Heart right ventricle (tissue), 16 donors: ENCODE results near the gene WFDC1. TPM values are rescaled to one million over a fixed set of nuclear protein-coding genes. Genes with fewer than 3 reads are reported as not detected.
"Not testable (repeated sequence)": the region's sequence is repeated elsewhere in the genome, so short reads cannot be mapped to it uniquely, and the experiment has no call there.

Experiments
- ATAC-seq, 8 donors: fragments of 200-7000 bp; cut with Tn5 transposase; one replicate each; pipeline ENCODE4 v1.9.1; 2020; ENCODE audit warnings: mild to moderate bottlenecking in 8 of 8, moderate library complexity in 8 of 8, moderate number of reproducible peaks in 1 of 8
- DNase-seq, 2 donors: peaks; one replicate each; pipeline ENCODE4 v3.0.0-alpha.2; 2020
- H3K27ac ChIP-seq, 10 donors: fragments of 200-600 bp; sonication (generic) in 2 of 10; one replicate each; pipeline versions ENCODE4 v1.5.0 to v1.8.0; 2020 to 2022; ENCODE audit warnings: mild to moderate bottlenecking in 3 of 10
- H3K27me3 ChIP-seq, 7 donors: fragments of 200-600 bp; one replicate each; pipeline ENCODE4 v1.8.0; 2021 to 2022; ENCODE audit warnings: mild to moderate bottlenecking in 2 of 7
- H3K36me3 ChIP-seq, 9 donors: fragments of 200-600 bp; sonication (generic) in 1 of 9; one replicate each; pipeline versions ENCODE4 v1.5.0 to v1.8.0; 2020 to 2022; ENCODE audit warnings: mild to moderate bottlenecking in 2 of 9
- H3K4me1 ChIP-seq, 9 donors: fragments of 200-600 bp; sonication (generic) in 1 of 9; one replicate each; pipeline versions ENCODE4 v1.5.0 to v1.8.0; 2020 to 2022; ENCODE audit warnings: mild to moderate bottlenecking in 4 of 9
- H3K4me3 ChIP-seq, 10 donors: fragments of 200-600 bp; sonication (generic) in 2 of 10; one replicate each; pipeline versions ENCODE4 v1.5.0 to v1.8.0; 2020 to 2022; ENCODE audit warnings: mild to moderate bottlenecking in 7 of 10, moderate library complexity in 2 of 10
- H3K9me3 ChIP-seq, 11 donors: fragments of 200-600 bp in 10 of 11; sonication (generic) in 2 of 11; one replicate each; pipeline versions ENCODE4 v1.5.0 to v1.8.0; 2013 to 2022; ENCODE audit warnings: mild to moderate bottlenecking in 2 of 11, control low read depth in 1 of 11, moderate library complexity in 1 of 11
- WGBS, 2 donors: extraction: QIAGEN DNeasy Blood & Tissue Kit; methylation state at CpG; one replicate each; pipeline ENCODE4 v1.1.7; 2013; ENCODE audit warnings: inconsistent platforms in 1 of 2; 5-methylcytosine and 5-hydroxymethylcytosine counted together
- intact Hi-C, 10 donors: fragments of 100-400 bp; cut with DNase I; formaldehyde crosslinking; loops; one replicate each; pipeline versions ENCODE4 v1.11.1 to v1.14.2; 2022
- polyA plus RNA-seq, 2 donors: library from polyadenylated mRNA; stranded (reverse); fragments of 200-250 nt; gene quantifications; one replicate each; pipeline ENCODE4 v1.2.3, GENCODE V29; 2013
- total RNA-seq, 10 donors: library from RNA; stranded (reverse); fragmentation: NEBNext Ultra II Directional in 3 of 10; extraction: Animal tissue kit (Norgen Biotek cat#: 25700) in 3 of 10; gene quantifications; one replicate each; pipeline versions ENCODE4 v1.2.1 to v1.2.4, GENCODE V29; 2021 to 2023
- TF ChIP-seq, protein P1 (sequence below), 9 donors: fragments of 200-600 bp; sonication (generic) in 2 of 9; IDR thresholded peaks; one replicate each; pipeline versions ENCODE4 v1.5.0 to v1.8.0; 2021 to 2022; ENCODE audit warnings: antibody characterized with exemption in 9 of 9, mild to moderate bottlenecking in 5 of 9, moderate library complexity in 1 of 9
- donor health status: Arrhythmogenic right ventricular cardiomyopathy.
- donor health status: ischemic (EF 13 %, LVEDD 7.1; RV severe dilation, severe dysfunction).
- donor health status: healthy with polysubstance abuse.
- donor health status: DM: no; HTN: yes; CAD: no.
- donor health status: DM: no; HTN: no; CAD: no.
- donor health status: ischemic (EF 25% LVEDD 6.9; RV normal size, moderate dysfunction).
- donor health status: ischemic (EF 25% LVEDD 5.7; RV mildly dilated, moderate dysfunction).
- donor health status: healthy.
- donor health status: DM: yes; HTN: yes; CAD: no.
- donor health status: Ischemic cardiomyopathy.
- donor health status: ischemic (EF 35%, LVEDD 5.7; RV mildly dilated, moderate dysfunction).
- donor health status: nonischemic (EF 11% LVEDD 7.7; RV severe dilation, severe dysfunction).
- donor health status: DM: yes; HTN: yes; CAD: no.
- donor health status: PGD.
- donor health status: ischemic (EF 29% LVEDD 5.4; RV normal size, mild dysfunction).
- donor health status: nonischemic (EF 23%, LVEDD 6.1; RV moderate dilation, normal function).

Gene WFDC1
- total and polyA plus RNA-seq, 12 donors, result 0.55 to 5.7 (median 1.1) TPM

DNA sequence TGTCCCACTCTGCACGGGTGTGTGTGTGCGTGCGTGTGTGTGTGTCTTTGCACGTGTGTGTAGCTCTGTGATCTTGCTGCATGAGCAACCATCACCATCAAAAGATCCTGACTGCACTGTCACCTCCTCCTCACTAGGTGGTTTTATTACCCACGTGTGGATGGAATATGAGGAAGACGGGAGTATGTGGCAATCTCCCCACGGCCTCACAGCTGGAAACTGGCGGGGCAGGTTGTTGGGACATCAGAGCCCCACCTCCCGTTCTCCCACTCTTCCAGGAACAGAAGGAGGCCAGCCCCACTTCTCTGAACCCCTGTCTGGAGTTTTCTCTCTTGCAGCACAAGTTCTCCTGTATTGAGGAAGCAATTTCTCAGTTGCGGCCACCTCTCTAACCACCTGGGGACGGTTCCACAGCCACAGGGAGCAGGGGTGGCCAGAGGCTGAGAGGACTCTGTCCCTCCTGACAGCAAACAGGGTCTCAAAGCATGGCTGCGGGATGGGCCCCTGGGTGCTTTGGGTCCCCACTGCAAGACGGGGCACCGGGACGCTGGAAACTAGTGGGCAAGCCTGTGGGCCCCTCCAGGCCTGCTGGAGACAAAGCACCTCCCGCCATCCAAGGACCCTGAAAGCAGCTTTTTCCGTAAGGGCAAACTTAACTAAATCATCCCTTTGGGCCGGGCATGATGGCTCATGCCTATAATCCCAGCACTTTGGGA, 45.8 kb downstream of the WFDC1 start:
- 70 to 81% methylated on average over 18 of the region's 18 CpGs for WGBS, 2 donors
- intact Hi-C loops, result no loop called here
- Histone ChIP-seq H3K4me1 (no peaks in the 10 kb centered on the region), H3K9me3 (peaks cover 0 to 28% (median 6%) of the 10 kb centered on the region in 11 donors), H3K36me3 (no peaks in the 10 kb centered on the region), H3K4me3 (no peak overlapping the region), H3K27ac (no peak overlapping the region), H3K27me3 (peaks cover 0 to 3% (median 0%) of the 10 kb centered on the region in 7 donors)
- TF ChIP-seq, protein P1, sequence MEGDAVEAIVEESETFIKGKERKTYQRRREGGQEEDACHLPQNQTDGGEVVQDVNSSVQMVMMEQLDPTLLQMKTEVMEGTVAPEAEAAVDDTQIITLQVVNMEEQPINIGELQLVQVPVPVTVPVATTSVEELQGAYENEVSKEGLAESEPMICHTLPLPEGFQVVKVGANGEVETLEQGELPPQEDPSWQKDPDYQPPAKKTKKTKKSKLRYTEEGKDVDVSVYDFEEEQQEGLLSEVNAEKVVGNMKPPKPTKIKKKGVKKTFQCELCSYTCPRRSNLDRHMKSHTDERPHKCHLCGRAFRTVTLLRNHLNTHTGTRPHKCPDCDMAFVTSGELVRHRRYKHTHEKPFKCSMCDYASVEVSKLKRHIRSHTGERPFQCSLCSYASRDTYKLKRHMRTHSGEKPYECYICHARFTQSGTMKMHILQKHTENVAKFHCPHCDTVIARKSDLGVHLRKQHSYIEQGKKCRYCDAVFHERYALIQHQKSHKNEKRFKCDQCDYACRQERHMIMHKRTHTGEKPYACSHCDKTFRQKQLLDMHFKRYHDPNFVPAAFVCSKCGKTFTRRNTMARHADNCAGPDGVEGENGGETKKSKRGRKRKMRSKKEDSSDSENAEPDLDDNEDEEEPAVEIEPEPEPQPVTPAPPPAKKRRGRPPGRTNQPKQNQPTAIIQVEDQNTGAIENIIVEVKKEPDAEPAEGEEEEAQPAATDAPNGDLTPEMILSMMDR (IDR thresholded peaks at IDR 0.05), result no peak
- no peak for ATAC-seq
- no peak for DNase-seq

DNA sequence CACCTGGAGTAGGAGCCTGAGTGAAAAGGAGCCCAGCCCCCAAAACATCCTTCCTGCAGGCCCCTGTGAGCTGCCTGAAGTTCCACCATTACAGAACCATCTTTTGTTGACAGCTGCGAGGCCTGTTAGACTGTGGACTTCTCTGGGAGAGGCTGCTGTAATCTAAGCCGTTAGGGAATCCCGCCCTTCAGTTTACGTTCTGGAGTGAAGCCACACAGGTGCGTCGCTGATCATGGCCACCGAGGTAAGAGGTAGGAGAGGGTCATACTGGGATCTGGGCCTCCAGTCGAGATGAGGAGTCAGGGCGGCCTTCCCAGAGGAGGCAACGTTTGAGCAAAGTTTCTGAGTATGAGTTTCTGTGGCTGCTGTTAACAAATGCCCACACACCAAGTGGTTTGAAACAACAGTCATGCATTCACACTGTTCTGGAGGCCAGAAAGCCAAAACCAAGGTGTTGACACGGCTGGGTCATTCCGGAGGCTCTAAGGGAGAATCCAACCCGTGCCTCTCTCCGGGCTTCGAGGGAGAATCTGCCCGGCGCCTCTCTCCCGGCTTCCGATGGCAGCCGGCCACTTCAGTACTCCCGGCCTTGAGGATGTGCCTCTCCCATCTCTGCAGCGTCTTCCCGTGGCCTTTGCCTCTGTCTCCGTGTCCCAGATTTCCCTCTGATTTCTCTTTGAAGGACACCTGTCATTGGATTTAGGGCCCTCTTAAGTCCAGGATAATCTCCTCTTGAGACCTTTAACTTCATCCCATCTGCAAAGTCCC, 47.0 kb downstream of the WFDC1 start:
- ATAC-seq, result no peak
- Histone ChIP-seq H3K36me3 (no peaks in the 10 kb centered on the region), H3K9me3 (peaks cover 0 to 16% (median 4%) of the 10 kb centered on the region in 11 donors), H3K4me3 (no peak overlapping the region), H3K27ac (no peak overlapping the region), H3K27me3 (peaks cover 0 to 3% (median 0%) of the 10 kb centered on the region in 7 donors), H3K4me1 (no peaks in the 10 kb centered on the region)
- no peak for DNase-seq
- WGBS, 2 donors, result 85 to 87% methylated on average over 24 of the region's 24 CpGs
- TF ChIP-seq, protein P1 (IDR thresholded peaks at IDR 0.05), result no peak
- intact Hi-C loops, result no loop called here

DNA sequence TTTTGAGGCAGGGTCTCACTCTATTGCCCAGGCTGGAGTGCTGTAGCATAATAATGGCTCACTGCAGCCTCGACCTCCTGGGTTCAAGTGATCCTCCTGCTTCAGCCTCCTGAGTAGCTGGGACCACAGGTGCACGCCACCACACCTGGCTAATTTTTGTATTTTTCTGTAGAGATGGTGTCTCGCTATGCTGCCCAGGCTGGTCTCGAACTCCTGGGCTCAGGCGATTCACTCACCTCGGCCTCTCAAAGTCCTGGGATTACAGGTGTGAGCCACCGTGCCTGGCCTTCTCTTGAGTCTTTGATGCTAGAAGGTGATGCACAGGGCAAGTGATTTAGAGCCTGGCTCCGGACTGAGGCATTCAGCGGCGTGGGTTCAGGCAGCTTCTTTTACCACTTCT, 49.1 kb downstream of the WFDC1 start:
- H3K9me3 ChIP-seq, intact Hi-C loops, H3K36me3 ChIP-seq, H3K27me3 ChIP-seq, H3K4me3 ChIP-seq, ATAC-seq, H3K27ac ChIP-seq, H3K4me1 ChIP-seq, DNase-seq: not testable (repeated sequence)
- 91 to 95% methylated on average over 10 of the region's 10 CpGs for WGBS, 2 donors

DNA sequence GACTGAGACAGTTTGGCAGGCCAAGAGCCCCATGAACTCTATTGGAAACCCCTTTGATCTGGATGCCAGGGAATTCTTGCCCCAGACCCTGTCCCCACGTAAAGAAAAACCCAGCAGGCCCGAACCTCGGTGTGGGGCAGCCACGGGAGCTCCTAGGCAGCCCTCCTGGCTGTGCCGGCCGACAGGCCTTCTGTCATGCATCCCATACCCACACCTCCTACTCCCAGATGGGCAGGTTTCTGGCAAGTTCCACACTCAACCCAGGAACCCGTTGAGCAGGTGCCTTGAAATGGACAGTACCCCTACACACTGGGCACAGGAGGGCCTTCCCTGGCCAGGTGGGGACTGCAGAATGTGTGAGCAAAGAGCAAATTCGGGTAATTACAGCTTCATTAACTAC, 50.1 kb downstream of the WFDC1 start:
- H3K4me1 ChIP-seq, result no peaks in the 10 kb centered on the region
- intact Hi-C loops, result no loop called here
- WGBS, 2 donors, result 85 to 87% methylated on average over 8 of the region's 8 CpGs
- DNase-seq (no peak), ATAC-seq (no peak)
- H3K36me3 ChIP-seq, result no peaks in the 10 kb centered on the region
- TF ChIP-seq, protein P1 (IDR thresholded peaks at IDR 0.05), result no peak
- H3K4me3 ChIP-seq, result no peak overlapping the region
- H3K27ac ChIP-seq, result no peak overlapping the region
- peaks cover 0 to 7% (median 0%) of the 10 kb centered on the region in 7 donors for H3K27me3 ChIP-seq
- no peaks in the 10 kb centered on the region for H3K9me3 ChIP-seq
